ENCODE data around the gene PPP4R4. TPM values are rescaled to one million over a fixed set of nuclear protein-coding genes. Genes with fewer than 3 reads are reported as not detected.

Gene PPP4R4
- total and polyA plus RNA-seq, 8 donors, result 0.43 to 3.7 (median 0.62) TPM

- no peak for ATAC-seq
- TF ChIP-seq CTCF (IDR thresholded peaks at IDR 0.05), result no peak
- Histone ChIP-seq H3K4me3 (no peak overlapping the region), H3K9me3 (no peaks in the 10 kb centered on the region), H3K27me3 (peaks cover 0 to 4% of the 10 kb centered on the region in 2 donors), H3K4me1 (peaks cover 0 to 17% of the 10 kb centered on the region in 2 donors), H3K27ac (no peak overlapping the region), H3K36me3 (no peaks in the 10 kb centered on the region)
- DNase-seq, result no peak
- intact Hi-C loops (cut with DNase I), result no loop called here
These were observed 10.3 kb upstream of the PPP4R4 start for GRCh38 chr14:94163796-94164195.

GRCh38 chr14:94164685-94165431 is 9.3 kb upstream of the PPP4R4 start:
- Histone ChIP-seq H3K36me3 (no peaks in the 10 kb centered on the region), H3K9me3 (no peaks in the 10 kb centered on the region), H3K27me3 (peaks cover 0 to 4% of the 10 kb centered on the region in 2 donors), H3K4me1 (peaks cover 0 to 17% of the 10 kb centered on the region in 2 donors), H3K4me3 (no peak overlapping the region), H3K27ac (no peak overlapping the region)
- intact Hi-C loops (cut with DNase I), result no loop called here
- ATAC-seq (peak; percentile 22), DNase-seq (no peak)
- TF ChIP-seq CTCF (IDR thresholded peaks at IDR 0.05), result no peak

- no peak for ATAC-seq
- intact Hi-C loops (cut with DNase I), result no loop called here
- Histone ChIP-seq H3K9me3 (no peaks in the 10 kb centered on the region), H3K27ac (no peak overlapping the region), H3K36me3 (no peaks in the 10 kb centered on the region), H3K27me3 (peaks cover 0 to 4% of the 10 kb centered on the region in 2 donors), H3K4me3 (no peak overlapping the region), H3K4me1 (peaks cover 0 to 17% of the 10 kb centered on the region in 2 donors)
- no peak for DNase-seq
- no peak for TF ChIP-seq CTCF (IDR thresholded peaks at IDR 0.05)
These were observed 8.4 kb upstream of the PPP4R4 start for GRCh38 chr14:94165744-94166143.

- no peak overlapping the region for H3K4me3 ChIP-seq
- TF ChIP-seq CTCF (IDR thresholded peaks at IDR 0.05), result no peak
- H3K27ac ChIP-seq, result no peak overlapping the region
- DNase-seq (no peak), ATAC-seq (no peak)
- intact Hi-C loops (cut with DNase I), result no loop called here
- H3K9me3 ChIP-seq, result no peaks in the 10 kb centered on the region
- H3K4me1 ChIP-seq, result peaks cover 0 to 17% of the 10 kb centered on the region in 2 donors
- peaks cover 6 to 39% of the 10 kb centered on the region in 2 donors for H3K27me3 ChIP-seq
- H3K36me3 ChIP-seq, result no peaks in the 10 kb centered on the region
These were observed 4.0 kb upstream of the PPP4R4 start for GRCh38 chr14:94170136-94170535.

GRCh38 chr14:94171208-94171607 is 2.9 kb upstream of the PPP4R4 start:
- H3K27ac ChIP-seq, result no peak overlapping the region
- H3K4me3 ChIP-seq, result no peak overlapping the region
- H3K36me3 ChIP-seq, result no peaks in the 10 kb centered on the region
- no peak for TF ChIP-seq CTCF (IDR thresholded peaks at IDR 0.05)
- H3K9me3 ChIP-seq, result no peaks in the 10 kb centered on the region
- peaks cover 0 to 25% of the 10 kb centered on the region in 2 donors for H3K4me1 ChIP-seq
- DNase-seq (no peak), ATAC-seq (no peak)
- intact Hi-C loops (cut with DNase I), result no loop called here
- peaks cover 15 to 47% of the 10 kb centered on the region in 2 donors for H3K27me3 ChIP-seq
